HepG2 (cell line): ENCODE results near the gene ZNF281. TPM values are rescaled to one million over a fixed set of nuclear protein-coding genes. Genes with fewer than 3 reads are reported as not detected.

ENCODE experiments used
- ATAC-seq: fragments of 200-7000 bp; cut with Tn5 transposase; 3 replicates; pipeline ENCODE4 v1.9.1; 2020; ENCODE audit warnings: mild to moderate bottlenecking, moderate library complexity
- BruUV-seq: library from RNA; stranded (reverse); fragments of 400-500 nt; replicated peaks from 2 replicates; lab custom pipeline; 2021; lab: Mats Ljungman, UMichigan
- CTCF ChIA-PET: fragments of 300-600 bp; formaldehyde crosslinking; extraction: SDS; loops from one replicate; lab custom pipeline; 2021; ENCODE audit warnings: low total read pairs, inconsistent platforms, low intra/inter-chr PET ratio; lab: Yijun Ruan, JAX
- POLR2A ChIA-PET: fragments of 350-600 bp; sonication (Branson Sonifier 250); formaldehyde crosslinking; loops from one replicate; lab custom pipeline; 2020; ENCODE audit warnings: antibody characterized with exemption, inconsistent platforms; lab: Yijun Ruan, JAX
- DNase-seq: peaks from one replicate; pipeline ENCODE4 v3.0.0-alpha.2; 2015; ENCODE audit warnings: low spot score
- FAIRE-seq: peaks from 3 replicates; lab custom pipeline; 2011; peaks lifted over from hg19 to GRCh38; lab: Jason Lieb, UNC
- H2AFZ ChIP-seq: one replicate; pipeline ENCODE4 v1.6.1; 2011; ENCODE audit warnings: low read length, inconsistent platforms
- H3K27ac ChIP-seq: fragments of 300-600 bp; 3 replicates; pipeline ENCODE4 v1.8.0; 2011; ENCODE audit warnings: mixed run types, mild to moderate bottlenecking, mixed read lengths, low read length, inconsistent platforms; ENCODE audit not compliant: insufficient read depth; ENCODE audit errors: extremely low read length
- H3K27me3 ChIP-seq, 2 experiments: fragments of 200-600 bp in 1 of 2; 2 replicates in 1 of 2; 3 replicates in 1 of 2; pipeline versions ENCODE4 v1.6.0 to v1.8.0; 2011; ENCODE audit warnings: low read length in 2 of 2, mild to moderate bottlenecking in 2 of 2, moderate library complexity in 2 of 2, inconsistent platforms in 1 of 2; ENCODE audit not compliant: insufficient read depth in 2 of 2, control insufficient read depth in 1 of 2
- H3K36me3 ChIP-seq, 2 experiments: fragments of 200-600 bp in 1 of 2; replicated peaks in 1 of 2; 2 replicates in 1 of 2; 3 replicates in 1 of 2; pipeline versions ENCODE4 v1.5.1 to v1.8.0; 2011; ENCODE audit warnings: low read length in 2 of 2, inconsistent platforms in 1 of 2; ENCODE audit not compliant: insufficient read depth in 2 of 2, control insufficient read depth in 1 of 2
- H3K4me1 ChIP-seq: 2 replicates; pipeline ENCODE4 v1.5.1; 2012; ENCODE audit warnings: low read length, inconsistent platforms; ENCODE audit not compliant: insufficient read depth
- H3K4me2 ChIP-seq: 2 replicates; pipeline ENCODE4 v1.6.0; 2011; ENCODE audit warnings: low read depth, low read length, inconsistent platforms
- H3K4me3 ChIP-seq, 3 experiments: fragments of 200-600 bp in 1 of 3; sonication (generic), shearing (Covaris generic) in 1 of 3; replicated peaks in 1 of 3; 2 replicates each; pipeline ENCODE4 v1.5.1; 2011 to 2016; ENCODE audit warnings: low read length in 3 of 3, inconsistent platforms in 2 of 3, low read depth in 2 of 3, mild to moderate bottlenecking in 2 of 3, control low read depth in 1 of 3, mixed read lengths in 1 of 3; ENCODE audit not compliant: insufficient read depth in 1 of 3
- H3K79me2 ChIP-seq: one replicate; pipeline ENCODE4 v1.6.1; 2011; ENCODE audit warnings: low read length, inconsistent platforms; ENCODE audit not compliant: insufficient read depth
- H3K9ac ChIP-seq: 2 replicates; pipeline ENCODE4 v1.6.0; 2011; ENCODE audit warnings: mild to moderate bottlenecking, low read depth, low read length, inconsistent platforms; ENCODE audit not compliant: insufficient read depth
- H3K9me3 ChIP-seq: 2 replicates; pipeline ENCODE4 v1.5.1; 2012; ENCODE audit warnings: mild to moderate bottlenecking, low read length
- H4K20me1 ChIP-seq: 2 replicates; pipeline ENCODE4 v1.6.0; 2011; ENCODE audit warnings: inconsistent platforms, mild to moderate bottlenecking, low read length, moderate library complexity; ENCODE audit not compliant: insufficient read depth
- DMAP1 ChIP-seq: IDR thresholded peaks from 2 replicates; pipeline ENCODE4 v1.6.1; 2016
- KAT7 ChIP-seq: IDR thresholded peaks from 2 replicates; pipeline ENCODE4 v1.6.1; 2018; ENCODE audit warnings: borderline replicate concordance, missing compliant biosample characterization
- KAT8 ChIP-seq: IDR thresholded peaks from 2 replicates; pipeline ENCODE4 v1.6.1; 2016; ENCODE audit warnings: missing genetic modification reagents, missing compliant biosample characterization
- POLR2AphosphoS5 ChIP-seq: IDR thresholded peaks from 2 replicates; pipeline ENCODE4 v1.6.1; 2012; ENCODE audit warnings: low read depth, low read length
- SALL2 ChIP-seq: sonication (generic); formaldehyde crosslinking; IDR thresholded peaks from 2 replicates; pipeline ENCODE4 v1.8.1; 2023; ENCODE audit warnings: mild to moderate bottlenecking, missing genetic modification reagents, inconsistent platforms
- ZNF572 ChIP-seq: sonication (generic); formaldehyde crosslinking; IDR thresholded peaks from 2 replicates; pipeline ENCODE4 v1.5.1; 2020; ENCODE audit warnings: mild to moderate bottlenecking, missing genetic modification reagents
- ZNF839 ChIP-seq: sonication (generic); formaldehyde crosslinking; IDR thresholded peaks from 2 replicates; pipeline ENCODE4 v1.4.0; 2020; ENCODE audit warnings: missing genetic modification reagents, mild to moderate bottlenecking, borderline replicate concordance
- WGBS: methylation state at CpG from one replicate; pipeline ENCODE4 v1.1.6; 2017; ENCODE audit warnings: low lambda C conversion rate; 5-methylcytosine and 5-hydroxymethylcytosine counted together
- in situ Hi-C: cut with HindIII; loops from 2 replicates; pipeline ENCODE4 v1.10.0; 2017; ENCODE audit warnings: low pct_unique_long_range_greater_than_20kb; ENCODE audit not compliant: extremely low pct_ligation_motif_present
- intact Hi-C: fragments of 100-400 bp; cut with micrococcal nuclease; formaldehyde crosslinking; loops from one replicate; pipeline ENCODE4 v1.10.0; 2022; ENCODE audit not compliant: unreplicated experiment
- polyA plus RNA-seq, 8 experiments: library from polyadenylated mRNA; depleted of rRNA in 3 of 8; stranded (reverse) in 7 of 8; unstranded in 1 of 8; fragments of >200 nt; fragmentation: Illumina TruSeq in 4 of 8; extraction: Trizol in 4 of 8; gene quantifications; 2 replicates each; pipeline versions ENCODE4 v1.2.1 to v1.2.3, GENCODE V29; 2011 to 2016; ENCODE audit warnings: low read depth in 4 of 8, missing spikeins in 1 of 8, mixed read lengths in 1 of 8; ENCODE audit not compliant: insufficient read depth in 1 of 8
- total RNA-seq, 5 experiments: library from RNA; depleted of rRNA; stranded (reverse); fragments of >200 nt; fragmentation: Illumina TruSeq; extraction: Trizol; gene quantifications; 2 replicates each; pipeline ENCODE4 v1.2.3, GENCODE V29; 2016; ENCODE audit warnings: low read depth in 1 of 5
- TF ChIP-seq, protein P1 (sequence below): sonication (generic); formaldehyde crosslinking; IDR thresholded peaks from 2 replicates; pipeline ENCODE4 v1.4.0; 2020; ENCODE audit warnings: missing genetic modification reagents

ZNF281 gene
- total and polyA plus RNA-seq, 2 of the 13 experiments (the other 11 are each of a cell fraction or from before 2014, with no cell fraction given), result 7.7 to 20.6 TPM

DNA sequence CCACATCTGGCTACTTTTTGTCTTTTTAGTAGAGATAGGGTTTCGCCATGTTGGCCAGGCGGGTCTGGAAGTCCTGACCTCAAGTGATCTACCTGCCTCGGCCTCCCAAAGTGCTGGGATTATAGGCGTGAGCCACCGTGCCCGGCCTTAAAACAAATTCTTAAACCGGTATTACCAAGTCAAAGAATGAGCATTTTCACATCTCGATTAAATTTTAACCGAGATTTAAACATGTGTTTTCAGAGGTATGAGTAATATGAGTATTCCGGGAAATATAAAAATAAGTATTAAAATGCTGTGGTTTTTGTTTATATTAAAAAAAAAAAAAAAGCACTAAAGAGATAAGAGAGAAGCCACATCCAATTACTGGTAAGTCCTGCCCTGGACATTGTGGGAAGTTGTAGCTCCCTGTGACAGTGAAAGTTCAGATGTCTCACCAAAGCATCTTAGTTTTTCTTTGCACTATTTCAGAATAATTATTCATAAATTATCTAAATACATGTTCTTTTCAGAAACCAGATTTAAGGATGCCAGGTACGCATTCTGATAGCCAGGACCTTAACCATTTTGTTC lies 24.9 kb downstream of the ZNF281 start (continued):
- TF ChIP-seq KAT8 (CRISPR knock-in tag), result no peak
- TF ChIP-seq KAT7 (CRISPR knock-in tag), result no peak

DNA sequence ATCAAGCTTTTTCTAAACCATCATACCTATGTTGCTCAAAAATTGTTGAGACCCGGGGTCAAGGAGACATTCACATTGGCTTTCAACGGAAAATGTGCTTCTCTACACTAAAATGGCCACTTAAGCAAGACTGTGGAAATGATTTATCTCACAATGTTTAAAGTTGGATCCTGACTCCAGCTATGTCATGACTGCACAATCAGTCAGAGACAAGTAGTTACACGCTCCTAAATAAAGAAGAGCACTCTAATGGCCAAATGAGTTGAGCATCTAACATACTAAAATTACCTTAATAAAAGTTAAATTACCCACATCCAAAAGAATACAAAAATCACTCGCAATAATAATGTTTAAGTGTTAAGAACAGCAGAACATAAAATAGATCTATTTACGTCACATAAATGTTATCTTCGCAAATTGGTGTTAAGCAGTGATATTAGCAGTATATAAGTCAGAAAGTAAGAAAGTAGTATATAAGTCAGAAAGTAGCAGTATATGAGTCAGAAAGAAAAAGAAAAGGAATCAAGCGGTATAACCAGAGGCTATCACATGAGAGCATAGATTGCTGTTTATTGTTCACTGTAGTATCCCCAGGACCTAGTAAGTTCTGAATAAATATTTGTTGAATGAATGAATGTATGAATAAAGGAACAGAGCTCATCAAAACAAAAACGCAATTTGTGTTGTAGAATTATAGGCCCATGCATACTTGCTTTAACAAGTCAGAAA lies 28.4 kb downstream of the ZNF281 start:
- H3K4me3 ChIP-seq, result no peak overlapping the region
- FAIRE-seq, result no peak
- CTCF ChIA-PET, result no interaction called here
- no peaks in the 10 kb centered on the region for H3K79me2 ChIP-seq
- in situ Hi-C loops (no loop called here), intact Hi-C loops (no loop called here)
- no peaks in the 10 kb centered on the region; a peak in 1 of 5 replicates for H3K36me3 ChIP-seq
- no peaks in the 10 kb centered on the region for H3K9me3 ChIP-seq
- H3K4me1 ChIP-seq, result peaks cover 65% of the 10 kb centered on the region
- H3K4me2 ChIP-seq, result no peak overlapping the region
- H3K9ac ChIP-seq, result no peak overlapping the region
- no peak for DNase-seq
- H3K27me3 ChIP-seq, result no peaks in the 10 kb centered on the region
- 96% methylated on average over 8 of the region's 8 CpGs for WGBS
- no peaks in the 10 kb centered on the region for H4K20me1 ChIP-seq
- no TSS peak for BruUV-seq
- no peak overlapping the region for H3K27ac ChIP-seq
- no peak for ATAC-seq
- TF ChIP-seq ZNF839 (CRISPR knock-in tag) (no peak), ZNF572 (CRISPR knock-in tag) (no peak), POLR2AphosphoS5 (no peak), SALL2 (CRISPR knock-in tag) (no peak), DMAP1 (CRISPR knock-in tag) (no peak)
- TF ChIP-seq, protein P1, sequence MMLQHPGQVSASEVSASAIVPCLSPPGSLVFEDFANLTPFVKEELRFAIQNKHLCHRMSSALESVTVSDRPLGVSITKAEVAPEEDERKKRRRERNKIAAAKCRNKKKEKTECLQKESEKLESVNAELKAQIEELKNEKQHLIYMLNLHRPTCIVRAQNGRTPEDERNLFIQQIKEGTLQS (CRISPR knock-in tag), result no peak
- no peak overlapping the region for H2AFZ ChIP-seq
- POLR2A ChIA-PET, result no interaction called here
